NCI-H2171 treated with DMSO at 0.1 percent for 48 hours (cell line): ENCODE measurements around the gene ACOT7.
"Not testable (repeated sequence)": the region's sequence is repeated elsewhere in the genome, so short reads cannot be mapped to it uniquely, and the experiment has no call there.

Experiments used
- DNase-seq: peaks from one replicate; lab custom pipeline; 2025; lab: John Stamatoyannopoulos, UW

The ACOT7 gene

DNA sequence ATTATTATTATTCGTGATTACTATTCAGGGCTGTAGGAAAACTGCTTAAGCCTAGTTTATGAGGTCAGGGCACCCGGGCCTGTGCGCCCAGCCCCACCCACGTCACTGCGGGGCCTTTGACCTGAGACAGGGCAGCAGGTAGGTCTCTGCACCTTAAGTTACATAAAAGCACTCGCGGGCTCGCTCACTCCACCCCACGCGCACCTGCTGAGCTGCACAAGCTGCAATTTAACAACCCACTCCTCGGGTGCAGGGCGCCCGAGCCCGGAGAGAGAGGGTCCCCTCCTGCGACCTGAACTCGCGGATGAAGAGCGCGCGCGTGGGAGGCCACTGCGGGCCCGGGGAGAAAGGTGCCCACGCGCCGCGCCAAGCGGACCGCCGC is 158.3 kb downstream of the ACOT7 start:
- no peak for DNase-seq

GRCh38 chr1:6234502-6235295 is 158.9 kb downstream of the ACOT7 start:
- peak; percentile 70 for DNase-seq

DNA sequence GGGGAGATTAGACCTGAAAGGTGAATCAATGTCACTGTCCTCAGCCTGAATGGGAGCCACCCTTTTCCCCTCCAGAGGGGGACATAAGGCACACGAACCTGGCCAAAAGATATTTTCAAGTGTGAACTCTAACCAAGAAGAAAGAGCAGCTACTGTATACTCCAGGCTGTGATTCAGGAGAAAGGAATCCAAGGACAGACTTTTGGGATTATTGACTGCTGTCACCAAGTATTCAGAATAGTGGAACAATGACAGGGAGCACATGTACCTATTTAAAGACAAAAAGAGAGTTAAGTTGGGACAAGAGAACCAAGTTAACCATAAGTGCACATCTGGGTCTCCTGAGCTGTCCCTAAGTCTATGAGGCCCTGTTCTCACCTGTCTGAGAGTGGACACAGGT is 160.2 kb downstream of the ACOT7 start:
- DNase-seq, result no peak

- no peak for DNase-seq
Measured at GRCh38 chr1:6225651-6226050, 167.9 kb downstream of the ACOT7 start.

DNA sequence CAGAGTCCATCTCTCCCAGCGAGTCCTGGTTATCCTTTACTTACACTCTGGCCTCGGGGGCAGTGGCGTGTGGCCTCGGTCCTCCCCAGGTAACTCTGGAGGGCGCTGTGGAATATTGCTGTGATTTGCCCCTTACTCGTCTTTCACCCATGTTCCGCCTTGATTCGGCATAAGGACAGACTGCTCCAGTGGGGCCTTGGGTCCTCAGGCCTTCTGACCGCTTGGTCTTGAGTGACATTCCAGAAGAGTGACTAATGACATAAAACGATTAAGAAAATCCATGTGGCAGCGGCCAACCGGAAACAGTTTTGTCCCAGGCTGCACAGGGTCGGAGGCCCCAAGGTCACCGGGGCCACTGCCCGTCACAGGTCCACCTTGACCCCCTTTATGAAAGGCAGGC is 168.8 kb downstream of the ACOT7 start:
- no peak for DNase-seq

- no peak for DNase-seq
Measured at GRCh38 chr1:6223617-6224016, 169.9 kb downstream of the ACOT7 start.

- DNase-seq, result no peak
Measured at GRCh38 chr1:6222636-6223035, 170.9 kb downstream of the ACOT7 start.

DNA sequence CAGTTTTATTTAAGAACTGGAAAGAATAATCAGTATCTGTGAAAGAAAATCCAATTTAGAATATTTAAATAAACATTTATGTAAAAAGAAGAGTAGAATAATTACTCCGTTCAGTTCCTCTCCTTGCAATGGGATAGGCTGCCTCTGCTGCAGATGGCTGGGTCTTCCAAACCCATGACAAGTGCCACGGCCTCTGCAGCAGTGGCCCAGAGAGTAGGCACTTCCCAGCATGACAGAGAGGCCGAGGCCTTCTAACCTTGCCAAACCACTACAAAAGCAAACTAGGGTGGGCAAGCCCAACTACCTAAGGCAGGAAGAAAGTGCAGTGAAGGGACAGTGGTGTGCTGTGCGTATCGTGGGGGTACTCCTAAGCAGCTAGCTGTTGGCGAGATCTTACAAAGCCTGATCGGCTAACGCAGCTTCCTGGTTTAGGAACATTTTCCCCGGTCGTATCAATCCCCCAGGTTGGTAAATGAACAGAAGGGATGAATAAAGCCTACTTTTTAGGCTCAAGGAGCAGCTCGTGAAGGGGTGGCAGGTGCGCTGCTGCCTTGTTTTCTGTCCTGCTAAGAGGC is 172.3 kb downstream of the ACOT7 start:
- DNase-seq, result no peak

DNA sequence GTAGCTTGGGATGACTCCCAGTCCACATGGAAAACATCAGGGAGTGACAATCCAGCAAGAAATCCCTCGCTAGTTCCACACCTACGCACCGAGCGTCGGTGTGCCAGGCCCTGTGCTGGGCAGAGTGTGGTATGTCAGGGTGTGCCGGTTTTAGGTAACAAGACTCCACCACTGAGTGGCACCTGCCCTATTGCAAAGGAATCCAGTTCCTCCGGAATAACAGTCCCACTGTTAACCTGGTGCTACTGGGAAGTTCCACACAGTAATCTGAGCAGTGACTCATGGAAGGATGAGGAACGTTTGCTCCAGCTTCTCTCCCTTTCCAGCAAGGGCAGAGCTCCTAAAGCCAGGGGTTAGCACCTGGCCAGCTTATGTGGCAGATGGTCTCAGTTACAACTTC is 173.3 kb downstream of the ACOT7 start:
- no peak for DNase-seq

GRCh38 chr1:6219641-6220040 is 173.9 kb downstream of the ACOT7 start:
- not testable (repeated sequence) for DNase-seq

DNA sequence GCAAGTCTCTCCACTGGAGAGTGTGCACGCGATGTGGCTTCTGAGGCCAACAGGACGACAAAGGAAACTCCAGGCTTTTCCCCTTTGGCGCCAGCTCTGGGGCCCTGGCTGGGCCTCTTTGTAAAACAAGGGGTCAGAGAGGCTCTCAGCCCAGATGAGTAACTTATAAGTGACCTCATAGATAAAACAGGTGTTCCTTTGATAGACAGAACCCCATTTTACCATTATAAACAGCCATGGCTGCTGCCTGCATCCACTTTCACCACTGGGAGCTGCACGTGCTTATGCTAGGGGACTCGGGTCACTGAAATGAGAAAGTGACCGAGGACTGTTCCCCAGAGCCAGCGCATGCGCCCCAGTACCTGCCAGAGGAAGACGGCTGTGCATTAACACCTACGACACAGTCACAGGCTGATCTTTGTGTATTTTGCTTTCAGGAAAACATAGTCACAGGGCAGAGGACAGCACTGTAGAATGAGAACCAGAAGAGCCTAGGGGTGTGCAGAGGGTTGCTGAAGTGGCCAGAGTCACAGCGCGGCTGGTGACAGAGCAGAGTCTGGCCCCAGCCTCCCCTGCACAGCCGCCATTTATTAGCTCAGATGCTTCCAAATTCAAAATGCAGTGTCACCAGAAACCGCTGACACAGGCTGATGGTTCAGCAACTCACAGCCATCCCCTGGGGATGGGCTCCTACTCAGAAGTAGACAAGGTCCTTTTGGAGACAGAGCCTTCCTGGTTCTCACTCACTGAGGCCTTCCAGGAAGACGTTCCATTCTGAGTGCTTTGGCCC is 175.0 kb downstream of the ACOT7 start:
- no peak for DNase-seq
